Measurements from ENCODE around the gene PNO1. TPM values are rescaled to one million over a fixed set of nuclear protein-coding genes. Genes with fewer than 3 reads are reported as not detected.

The PNO1 gene
- total RNA-seq, 3 donors from 2014 or later (not counting 1 experiment from before 2014, with no cell fraction given), result 19.4 to 25.1 (median 25.0) TPM

GRCh38 chr2:68200157-68200787, 42.6 kb downstream of the PNO1 start:
- Histone ChIP-seq H3K36me3 (ENCODE audit: control insufficient read depth, insufficient read depth, low read length) (no peaks in the 10 kb centered on the region), H3K9me3 (ENCODE audit: control insufficient read depth, insufficient read depth, low read length) (no peaks in the 10 kb centered on the region), H3K27ac (ENCODE audit: low read length) (peak overlapping the region; percentile 48), H3K4me1 (ENCODE audit: control insufficient read depth, insufficient read depth, low read length) (peaks cover 4% of the 10 kb centered on the region), H3K27me3 (ENCODE audit: control insufficient read depth, insufficient read depth, low read length) (no peaks in the 10 kb centered on the region), H3K4me3 (ENCODE audit: low read length) (no peak overlapping the region)
- WGBS (ENCODE audit: insufficient coverage), result 68% methylated on average over 4 of the region's 4 CpGs
- Mint-ChIP-seq H3K4me3 (no peak overlapping the region), H3K9me3 (no peaks in the 10 kb centered on the region), H3K36me3 (no peaks in the 10 kb centered on the region), H3K27me3 (ENCODE audit: low read depth in 2 of 2) (no peaks in the 10 kb centered on the region), H3K4me1 (peaks cover 50 to 52% of the 10 kb centered on the region in 2 donors), H3K27ac (peak overlapping the region; percentile 55 to 71)
- ATAC-seq (no peak), DNase-seq (no peak)
- no peak for TF ChIP-seq CTCF (IDR thresholded peaks at IDR 0.05)
- intact Hi-C loops (cut with micrococcal nuclease), result no loop called here

GRCh38 chr2:68203587-68203986, 45.9 kb downstream of the PNO1 start:
- Mint-ChIP-seq H3K36me3 (no peaks in the 10 kb centered on the region), H3K27me3 (ENCODE audit: low read depth in 2 of 2) (no peaks in the 10 kb centered on the region), H3K27ac (peak overlapping the region; percentile 86 to 89), H3K9me3 (no peaks in the 10 kb centered on the region), H3K4me3 (peak overlapping the region; percentile 69), H3K4me1 (peaks cover 56 to 61% of the 10 kb centered on the region in 2 donors)
- peak; percentile 57 to 77 (median 57) for ATAC-seq
- intact Hi-C loops (cut with micrococcal nuclease), result no loop called here
- no peaks in the 10 kb centered on the region for H3K9me3 ChIP-seq (ENCODE audit: control insufficient read depth, insufficient read depth, low read length)
- H3K4me1 ChIP-seq (ENCODE audit: control insufficient read depth, insufficient read depth, low read length), result peaks cover 4% of the 10 kb centered on the region
- H3K36me3 ChIP-seq (ENCODE audit: control insufficient read depth, insufficient read depth, low read length), result no peaks in the 10 kb centered on the region
- no peaks in the 10 kb centered on the region for H3K27me3 ChIP-seq (ENCODE audit: control insufficient read depth, insufficient read depth, low read length)
- no peak for TF ChIP-seq CTCF (IDR thresholded peaks at IDR 0.05)
- H3K4me3 ChIP-seq (ENCODE audit: low read length), result no peak overlapping the region
- WGBS (ENCODE audit: insufficient coverage), result 8% methylated on average over 3 of the region's 3 CpGs
- peak overlapping the region; percentile 57 for H3K27ac ChIP-seq (ENCODE audit: low read length)
- DNase-seq, result peak in 1 of 2 donors; percentile 40

- no peak overlapping the region for H3K4me3 Mint-ChIP-seq
- ATAC-seq, result no peak
These were observed 49.1 kb downstream of the PNO1 start for GRCh38 chr2:68206793-68207192.

More at GRCh38 chr2:68206793-68207192, 49.1 kb downstream of the PNO1 start:
- no peaks in the 10 kb centered on the region for H3K9me3 Mint-ChIP-seq
- Histone ChIP-seq H3K36me3 (ENCODE audit: control insufficient read depth, insufficient read depth, low read length) (no peaks in the 10 kb centered on the region), H3K4me1 (ENCODE audit: control insufficient read depth, insufficient read depth, low read length) (peaks cover 4% of the 10 kb centered on the region), H3K9me3 (ENCODE audit: control insufficient read depth, insufficient read depth, low read length) (no peaks in the 10 kb centered on the region), H3K27me3 (ENCODE audit: control insufficient read depth, insufficient read depth, low read length) (no peaks in the 10 kb centered on the region), H3K27ac (ENCODE audit: low read length) (no peak overlapping the region), H3K4me3 (ENCODE audit: low read length) (no peak overlapping the region)
- no peaks in the 10 kb centered on the region for H3K27me3 Mint-ChIP-seq (ENCODE audit: low read depth in 2 of 2)
- DNase-seq, result no peak
- H3K36me3 Mint-ChIP-seq, result no peaks in the 10 kb centered on the region
- intact Hi-C loops (cut with micrococcal nuclease), result no loop called here
- no peak for TF ChIP-seq CTCF (IDR thresholded peaks at IDR 0.05)
- H3K27ac Mint-ChIP-seq, result peak overlapping the region; percentile 19 to 61
- H3K4me1 Mint-ChIP-seq, result peaks cover 54 to 59% of the 10 kb centered on the region in 2 donors

All from natural killer cell (primary cell).